ENCODE measurements around the gene NIM1K.

GRCh38 chr5:43287493-43287892 is 95.5 kb downstream of the NIM1K start:
- TF ChIP-seq TAF15 (IDR thresholded peaks at IDR 0.05; ENCODE audit: low read depth, low read length, poor library complexity, severe bottlenecking): no peak
- TF ChIP-seq NFE2L1 (CRISPR knock-in tag; IDR thresholded peaks at IDR 0.05; ENCODE audit: borderline replicate concordance): no peak
- TF ChIP-seq RAD51 (IDR thresholded peaks at IDR 0.05; ENCODE audit: borderline replicate concordance): no peak
- TF ChIP-seq CC2D1A (CRISPR knock-in tag; IDR thresholded peaks at IDR 0.05): no peak
- TF ChIP-seq CTCF (CRISPR knock-in tag; IDR thresholded peaks at IDR 0.05): no peak
